Activated T-helper 1 cell treated with Interleukin-2 at 50 U/mL for 16 hours (primary cell): Measurements from ENCODE around the gene NUAK1.

ENCODE experiments used
- DNase-seq: peaks from one replicate; pipeline ENCODE4 v3.0.0-alpha.2; 2020; ENCODE audit warnings: low read depth

NUAK1 gene

DNA sequence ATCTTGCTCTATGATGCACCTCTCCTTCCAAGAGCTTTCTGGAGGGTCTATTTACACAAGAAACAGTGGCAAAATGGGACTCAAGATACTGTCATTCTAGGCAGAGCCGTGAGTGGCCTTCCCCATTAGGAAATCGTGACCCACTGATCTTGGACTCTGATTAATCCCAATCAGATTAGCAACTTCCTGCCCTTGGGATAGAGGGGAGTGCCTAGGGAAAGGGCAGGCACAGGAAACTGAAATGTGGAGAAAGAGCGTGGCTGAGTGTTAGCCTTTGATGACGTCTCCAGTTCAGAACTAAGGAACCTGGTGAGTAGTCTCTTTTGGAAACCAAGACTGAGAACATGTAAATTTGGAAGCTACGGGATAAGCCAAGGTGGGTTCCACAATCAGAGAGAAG is 76.1 kb downstream of the NUAK1 start:
- no peak for DNase-seq

DNA sequence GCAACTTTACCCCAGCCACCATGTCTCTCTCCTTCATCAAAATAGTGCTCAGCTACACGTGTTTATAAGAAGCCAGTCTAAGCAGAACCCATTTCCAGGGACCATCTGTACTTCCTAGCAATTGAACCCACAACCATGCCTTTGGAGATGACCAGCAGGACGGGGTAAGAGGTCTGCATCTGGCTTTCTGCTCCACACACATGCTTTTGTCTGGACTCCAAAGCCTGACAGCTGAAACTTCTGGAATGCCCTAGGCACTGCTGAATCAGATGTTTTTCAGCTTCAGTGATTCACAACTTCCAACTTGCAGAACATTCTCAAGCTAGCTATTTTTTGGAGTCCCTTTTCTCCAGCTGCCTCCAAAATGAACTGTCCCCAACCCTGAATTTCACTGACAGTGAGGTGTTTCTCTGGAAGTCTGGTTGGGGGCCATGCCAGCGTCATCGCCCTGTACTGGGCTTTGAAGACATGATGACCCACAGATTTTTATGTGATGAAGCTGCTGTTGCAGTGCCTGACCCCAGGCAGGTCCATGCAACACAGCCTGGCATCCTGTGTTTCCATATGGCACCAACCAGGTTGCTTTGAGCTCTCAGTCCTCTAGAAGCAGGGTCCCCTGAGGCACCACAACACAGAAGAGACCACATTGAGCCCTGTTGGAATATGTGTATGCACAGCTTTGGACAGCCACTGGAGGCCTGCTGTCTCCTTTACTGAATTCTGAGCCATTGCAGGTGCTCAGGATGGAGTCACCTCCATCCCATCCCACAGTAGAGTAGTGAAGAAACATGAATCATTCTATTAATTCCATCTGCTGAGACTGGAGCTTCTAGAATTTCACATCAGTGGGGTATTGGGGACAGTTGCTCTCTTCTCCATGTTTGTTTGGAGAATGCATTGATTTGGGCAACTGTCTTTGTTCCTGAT is 80.2 kb downstream of the NUAK1 start:
- no peak for DNase-seq

- DNase-seq: no peak
Measured at GRCh38 chr12:106054049-106054448, 84.7 kb downstream of the NUAK1 start.

DNA sequence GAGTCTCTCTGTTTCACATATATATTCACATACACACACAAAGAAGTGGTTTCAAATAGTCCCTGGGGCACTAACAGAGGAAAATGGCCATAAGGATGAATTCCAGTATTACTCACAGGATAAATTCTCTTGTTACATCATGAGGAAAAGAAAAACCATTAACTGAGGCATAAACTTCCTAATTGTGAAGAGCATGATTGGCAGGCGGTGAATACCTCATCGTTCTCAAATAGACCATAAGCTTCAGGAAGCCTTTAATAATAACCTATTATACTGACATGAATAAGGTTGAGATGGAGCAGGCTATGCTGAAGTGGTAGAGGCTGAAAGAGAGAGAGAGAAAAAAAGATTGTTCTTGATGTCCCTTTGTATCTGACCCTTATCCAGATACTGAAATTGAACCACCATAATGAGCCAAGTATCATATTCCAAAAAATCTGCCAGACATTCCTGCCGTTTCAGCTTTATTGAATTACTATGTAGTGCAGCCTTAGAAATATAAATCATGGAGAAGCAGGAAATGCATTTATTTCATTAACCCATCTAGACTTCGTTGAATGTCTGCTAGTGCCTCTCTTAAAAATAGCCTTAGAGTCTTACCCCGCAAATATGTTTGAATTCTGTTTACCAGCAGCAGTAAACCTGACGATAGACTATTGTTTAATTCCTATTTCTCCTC is 86.8 kb downstream of the NUAK1 start:
- no peak for DNase-seq

DNA sequence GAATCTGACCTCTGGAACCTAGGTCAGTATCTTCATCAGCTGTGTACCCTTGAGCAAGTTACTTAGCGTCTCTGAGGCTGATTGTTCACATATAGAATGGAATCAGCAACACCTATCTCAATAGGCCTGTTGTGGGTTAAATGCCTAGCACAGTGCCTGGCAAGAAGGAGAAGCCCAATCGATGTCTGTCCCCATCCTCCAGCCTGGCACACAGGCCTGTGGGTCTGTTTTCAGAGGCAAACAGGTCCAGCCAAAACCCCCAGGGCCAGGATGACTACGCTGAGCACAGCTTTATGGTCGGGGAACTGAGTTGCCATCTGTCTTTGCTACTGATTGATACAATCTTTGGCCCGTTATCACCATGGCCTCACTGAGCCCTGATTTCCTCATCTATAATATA is 89.2 kb downstream of the NUAK1 start:
- no peak for DNase-seq

DNA sequence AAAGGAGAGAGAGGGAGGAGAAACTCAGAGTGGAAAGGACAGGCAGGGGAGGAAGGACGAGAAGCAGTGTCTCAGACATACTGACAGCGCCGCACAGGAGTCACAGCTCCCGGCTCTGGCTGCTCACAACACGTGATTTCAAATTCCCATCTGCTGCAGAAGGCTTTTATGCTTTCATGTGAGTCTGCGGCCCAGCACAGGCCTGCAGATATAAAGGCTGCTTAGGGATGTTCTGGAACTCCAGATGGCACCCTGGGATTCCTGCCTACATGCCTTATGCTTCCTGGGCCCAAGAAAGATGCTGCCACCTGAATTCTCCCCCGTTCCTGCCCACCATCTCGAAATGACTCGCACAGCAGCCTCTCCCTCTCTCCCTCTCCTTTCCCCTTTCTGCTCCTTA is 89.6 kb downstream of the NUAK1 start:
- DNase-seq: no peak

DNA sequence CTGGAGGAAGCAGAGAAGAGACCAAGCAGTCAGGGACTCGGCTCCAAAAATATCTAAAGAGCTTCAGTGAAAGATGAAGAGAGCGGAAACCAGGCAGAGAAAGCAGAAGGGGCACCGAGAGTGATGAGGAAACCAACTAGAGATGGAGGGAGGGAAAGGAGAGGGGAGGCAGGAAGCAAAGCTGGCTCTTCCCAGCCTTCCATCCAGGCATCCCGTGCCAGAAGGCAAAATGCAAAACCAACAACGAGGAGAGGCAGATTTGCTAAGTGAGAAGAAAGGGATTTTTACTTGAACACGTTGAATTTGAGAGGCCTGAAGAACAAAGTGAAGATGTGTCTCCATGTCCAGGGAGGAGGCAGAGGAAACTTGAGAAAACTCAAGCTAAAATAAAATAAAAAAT is 90.1 kb downstream of the NUAK1 start:
- no peak for DNase-seq

DNA sequence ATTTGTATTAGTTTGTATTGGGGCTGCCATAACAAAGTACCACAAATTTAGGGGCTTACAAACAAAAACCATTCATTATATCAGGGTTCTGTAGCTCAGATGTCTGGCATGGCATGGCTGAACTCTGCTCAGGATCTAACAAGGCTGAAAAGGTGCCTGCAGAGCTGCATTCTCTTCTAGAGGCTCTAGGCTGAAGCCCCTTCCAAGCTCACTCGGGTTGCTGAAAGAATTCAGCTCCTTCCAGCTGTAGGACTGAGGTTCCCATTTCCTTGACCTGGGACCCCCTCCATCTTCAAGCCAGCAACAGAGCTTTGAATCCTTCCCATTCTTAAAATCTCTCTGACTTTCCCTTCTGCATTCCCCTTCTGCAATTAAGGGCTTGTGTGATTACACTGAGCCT is 90.7 kb downstream of the NUAK1 start:
- DNase-seq: no peak

GRCh38 chr12:106046947-106047346 is 91.8 kb downstream of the NUAK1 start:
- DNase-seq: no peak

DNA sequence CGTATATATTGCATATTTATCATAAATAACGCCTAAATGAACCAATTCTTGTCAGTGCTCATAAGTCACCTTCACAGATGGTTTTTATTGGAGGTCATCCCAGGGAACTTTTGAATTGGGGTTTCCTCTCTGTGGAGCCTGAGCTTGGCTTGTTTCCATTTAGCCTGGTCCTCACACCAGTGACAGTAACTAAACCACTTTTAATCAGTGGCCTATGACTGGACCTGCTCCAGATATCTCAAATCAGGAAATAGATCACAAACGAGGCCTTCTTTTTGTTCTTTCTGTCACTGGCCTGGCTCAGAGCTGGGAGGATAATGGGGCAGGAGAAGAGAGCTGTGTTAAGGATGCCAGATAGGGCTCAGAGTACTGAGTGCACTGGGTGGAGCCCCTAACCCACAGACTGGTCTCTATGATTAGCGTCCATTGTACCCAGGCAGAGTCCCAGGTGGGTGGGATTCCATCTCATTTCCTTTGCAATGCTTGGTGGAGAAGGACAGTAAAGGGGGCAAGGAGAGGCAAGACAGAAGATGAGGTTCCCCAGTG is 92.4 kb downstream of the NUAK1 start:
- no peak for DNase-seq

DNA sequence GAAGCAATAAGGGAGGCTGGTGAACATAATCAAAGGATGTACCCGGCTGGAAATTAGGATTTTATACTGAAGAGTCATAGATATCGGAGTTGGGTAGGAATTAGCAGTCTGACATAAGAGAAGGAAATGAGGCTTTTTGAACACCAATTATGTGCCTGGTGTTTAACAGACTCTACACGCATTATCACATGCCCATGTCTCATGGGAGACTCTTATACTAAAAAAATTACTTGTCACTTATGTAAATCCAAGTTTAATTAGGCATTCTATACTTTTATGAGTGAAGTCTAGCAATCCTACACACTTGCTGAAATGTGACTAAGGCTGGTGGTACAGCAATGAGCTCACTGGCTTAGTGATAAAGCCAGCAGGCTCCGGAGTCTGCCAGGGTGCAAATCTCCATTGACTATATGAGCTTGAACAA is 93.5 kb downstream of the NUAK1 start:
- DNase-seq: no peak

DNA sequence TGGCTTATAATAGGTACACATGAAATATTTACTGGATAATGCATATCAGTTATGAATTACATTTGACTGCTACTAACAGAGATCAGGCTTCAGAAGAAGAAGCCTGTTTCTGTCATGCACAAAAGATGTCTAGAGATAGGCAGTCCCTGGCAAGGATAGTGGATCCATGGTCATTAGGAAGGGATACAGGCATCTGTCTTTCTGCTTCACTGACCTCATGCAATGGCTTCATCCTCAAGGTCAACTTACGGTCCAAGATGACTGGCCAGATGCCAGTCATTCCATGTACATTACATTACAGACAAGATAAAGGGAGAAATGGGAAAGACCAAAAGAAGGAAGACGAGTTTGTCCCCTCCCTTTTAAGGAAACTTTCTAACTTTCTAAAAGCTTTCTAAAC is 94.0 kb downstream of the NUAK1 start:
- DNase-seq: no peak

DNA sequence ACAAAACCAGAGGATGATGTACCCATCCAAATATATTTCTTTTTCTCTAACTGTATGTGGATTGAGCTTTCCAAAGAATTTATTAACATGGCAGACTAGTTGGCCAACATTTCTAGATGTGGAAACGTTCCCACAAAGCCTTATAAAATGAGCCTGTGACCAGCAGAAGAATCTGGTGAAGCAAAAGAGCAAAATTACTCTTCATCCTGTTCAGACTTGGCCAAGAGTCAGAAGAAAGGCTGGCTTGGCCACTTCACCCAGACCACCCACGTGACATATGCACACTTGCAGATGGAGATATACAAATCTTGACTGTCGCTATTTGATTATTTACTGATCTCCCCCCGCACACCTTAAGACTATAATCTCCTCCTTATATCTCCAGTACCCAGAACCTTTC is 96.7 kb downstream of the NUAK1 start:
- DNase-seq: no peak

GRCh38 chr12:106040521-106040920 is 98.2 kb downstream of the NUAK1 start:
- DNase-seq: no peak

GRCh38 chr12:106039646-106040404 is 98.9 kb downstream of the NUAK1 start:
- no peak for DNase-seq

DNA sequence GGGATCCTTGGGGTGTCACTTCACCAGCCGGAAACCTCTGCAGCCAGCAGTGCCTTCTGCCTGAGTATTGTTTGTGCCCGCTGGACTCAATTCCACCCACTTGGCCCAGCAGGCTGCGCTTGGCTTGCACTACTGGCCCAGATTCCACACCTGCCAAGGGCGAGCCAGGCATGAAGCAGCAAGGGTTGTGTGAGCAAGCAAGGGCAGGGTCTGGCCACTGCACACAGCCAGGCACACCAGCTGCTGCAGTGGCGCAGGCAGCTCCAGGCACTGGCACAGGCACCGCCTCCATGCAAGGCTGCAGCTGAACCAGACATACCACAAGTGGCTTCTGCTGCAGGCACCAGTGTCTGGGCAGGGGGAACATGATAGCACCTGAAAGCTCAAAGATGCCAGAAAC is 99.5 kb downstream of the NUAK1 start:
- DNase-seq: no peak

DNA sequence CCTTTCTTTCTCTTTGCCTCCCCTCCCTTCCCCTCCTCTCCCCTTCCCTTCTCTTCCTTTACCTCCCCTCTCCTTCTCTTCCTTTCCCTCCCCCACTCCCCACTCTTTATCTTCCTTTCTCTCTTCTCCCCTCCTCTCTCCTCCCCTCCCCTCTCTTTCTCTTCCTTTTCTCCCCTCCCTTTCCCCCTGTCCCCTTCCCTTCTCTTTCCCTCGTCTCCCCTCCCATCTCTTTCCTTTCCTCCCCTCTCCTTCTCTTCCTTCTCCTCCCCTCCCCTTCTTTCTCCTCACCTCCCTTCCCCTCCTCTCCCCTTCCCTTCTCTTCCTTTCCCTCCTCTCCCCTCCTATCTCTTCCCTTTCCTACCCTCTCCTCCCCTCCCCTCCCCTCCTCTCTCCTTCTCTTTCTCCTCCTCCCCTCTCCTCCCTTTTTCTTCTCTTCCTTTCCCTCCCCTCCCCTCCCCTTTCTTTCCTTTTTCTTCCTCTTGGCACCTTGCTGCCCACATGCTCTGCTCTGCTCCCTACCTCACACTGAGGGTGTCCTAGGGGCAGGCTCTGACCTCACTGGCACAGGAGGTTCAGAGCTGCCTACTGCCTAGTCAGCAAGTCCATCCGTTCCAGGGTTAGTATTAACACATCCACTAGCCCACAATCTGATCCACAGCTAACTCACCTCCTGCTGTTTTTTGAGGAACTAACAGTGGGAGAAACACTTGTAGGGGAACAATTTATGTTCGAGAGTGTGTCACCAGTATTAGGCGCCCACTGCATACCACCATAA is 101.0 kb downstream of the NUAK1 start:
- DNase-seq: no peak

GRCh38 chr12:106035421-106035820 is 103.3 kb downstream of the NUAK1 start:
- no peak for DNase-seq

DNA sequence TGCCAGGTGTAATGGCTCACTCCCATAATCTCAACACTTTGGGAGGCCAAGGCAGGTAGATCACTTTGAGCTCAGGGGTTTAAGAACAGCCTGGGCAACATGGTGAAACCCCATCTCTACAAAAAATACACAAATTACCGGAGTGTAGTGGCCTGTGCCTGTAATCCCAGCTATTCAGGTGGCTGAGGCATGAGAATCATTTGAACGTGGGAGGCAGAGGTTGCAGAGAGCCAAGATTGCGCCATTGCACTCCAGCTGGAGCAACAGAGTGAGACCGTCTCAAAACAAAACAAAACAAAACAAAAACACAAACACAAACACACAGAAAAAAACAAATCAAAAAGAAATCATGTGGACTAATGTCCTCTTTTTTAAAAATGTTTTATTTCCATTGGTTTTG is 104.4 kb downstream of the NUAK1 start:
- no peak for DNase-seq

GRCh38 chr12:106033161-106033675 is 105.5 kb downstream of the NUAK1 start:
- no peak for DNase-seq

DNA sequence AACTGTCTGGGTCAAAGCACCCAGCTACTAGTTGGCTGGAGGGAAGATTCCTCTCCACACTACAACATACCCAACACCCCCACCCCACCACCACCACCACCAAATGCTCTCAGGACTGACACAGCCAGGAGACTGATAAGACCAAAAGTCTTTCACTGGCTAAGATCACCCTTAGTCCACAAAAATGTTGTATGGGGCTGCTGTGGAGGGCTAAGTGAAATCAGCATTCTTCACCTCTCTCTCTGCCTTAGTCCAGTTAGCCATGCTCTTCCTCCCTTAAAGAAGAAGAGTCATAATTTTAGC is 106.2 kb downstream of the NUAK1 start:
- DNase-seq: no peak
